Adipocyte (in vitro differentiated cells): ENCODE results near the gene ZNF260.
"Not testable (repeated sequence)": the region's sequence is repeated elsewhere in the genome, so short reads cannot be mapped to it uniquely, and the experiment has no call there.

Source experiments
- DNase-seq: peaks from one replicate; pipeline ENCODE4 v3.0.0-alpha.2; 2015; ENCODE audit warnings: low read depth
- H3K27me3 ChIP-seq: replicated peaks from 2 replicates; pipeline ENCODE4 v1.7.0; 2013; ENCODE audit warnings: mild to moderate bottlenecking, low read length, moderate library complexity; ENCODE audit not compliant: control insufficient read depth, insufficient read depth
- H3K36me3 ChIP-seq: 2 replicates; pipeline ENCODE4 v1.7.0; 2013; ENCODE audit warnings: low read length, mild to moderate bottlenecking, moderate library complexity; ENCODE audit not compliant: control insufficient read depth, insufficient read depth, severe bottlenecking
- H3K4me1 ChIP-seq: 2 replicates; pipeline ENCODE4 v1.7.0; 2013; ENCODE audit warnings: mild to moderate bottlenecking, low read length, moderate library complexity; ENCODE audit not compliant: control insufficient read depth, insufficient read depth
- H3K4me3 ChIP-seq: 2 replicates; pipeline ENCODE4 v1.7.0; 2013; ENCODE audit warnings: mild to moderate bottlenecking, low read length, moderate library complexity
- H3K9ac ChIP-seq: 2 replicates; pipeline ENCODE4 v1.7.0; 2013; ENCODE audit warnings: mild to moderate bottlenecking, low read length, moderate library complexity
- H3K9me3 ChIP-seq: 2 replicates; pipeline ENCODE4 v1.7.0; 2013; ENCODE audit warnings: mild to moderate bottlenecking, low read length, moderate library complexity; ENCODE audit not compliant: control insufficient read depth

ZNF260 gene

DNA sequence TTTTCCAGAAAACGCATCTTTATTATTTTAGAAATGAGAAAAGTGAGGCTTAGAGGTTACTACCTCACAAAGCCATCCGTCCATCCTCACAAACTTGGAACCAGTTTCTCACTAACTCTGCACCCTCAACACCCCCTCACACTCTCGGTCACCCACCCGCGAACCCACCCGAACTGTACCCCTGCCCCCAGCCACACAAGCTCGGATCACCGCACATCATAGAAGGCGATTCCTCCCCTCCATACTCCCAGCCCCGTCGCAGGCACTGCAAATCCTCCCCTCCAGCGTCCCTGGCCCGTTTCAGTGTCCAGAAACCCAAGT lies 238 bp downstream of the ZNF260 start:
- Histone ChIP-seq H3K4me3 (peak overlapping the region; percentile 99), H3K9ac (peak overlapping the region; percentile 97), H3K4me1 (peaks cover 14% of the 10 kb centered on the region), H3K9me3 (peaks cover 20% of the 10 kb centered on the region), H3K36me3 (peaks cover 22% of the 10 kb centered on the region), H3K27me3 (no peaks in the 10 kb centered on the region)
- DNase-seq, result no peak

DNA sequence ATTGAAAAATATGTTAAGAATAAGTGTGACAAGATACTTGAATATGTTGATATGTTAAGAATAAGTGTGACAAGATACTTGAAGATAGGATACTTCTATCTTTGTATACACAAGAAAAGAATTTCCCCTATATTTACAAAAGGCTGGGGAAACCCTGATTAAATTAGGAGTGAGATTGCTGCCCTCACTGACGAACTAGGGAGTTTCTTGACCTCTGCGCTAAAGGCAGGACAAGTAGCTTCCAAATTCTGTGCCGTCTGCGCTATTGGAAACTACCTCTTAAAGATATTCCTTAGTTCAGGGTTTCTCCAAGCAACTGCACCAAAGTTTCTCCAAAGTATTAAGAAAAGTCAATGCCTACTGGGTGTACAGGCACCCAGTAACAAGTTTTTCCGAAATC lies 730 bp downstream of the ZNF260 start:
- Histone ChIP-seq H3K27me3 (no peaks in the 10 kb centered on the region), H3K4me1 (peaks cover 14% of the 10 kb centered on the region), H3K9me3 (peaks cover 21% of the 10 kb centered on the region), H3K36me3 (peaks cover 23% of the 10 kb centered on the region), H3K4me3 (peak overlapping the region; percentile 99), H3K9ac (peak overlapping the region; percentile 97)
- DNase-seq, result peak; percentile 41

DNA sequence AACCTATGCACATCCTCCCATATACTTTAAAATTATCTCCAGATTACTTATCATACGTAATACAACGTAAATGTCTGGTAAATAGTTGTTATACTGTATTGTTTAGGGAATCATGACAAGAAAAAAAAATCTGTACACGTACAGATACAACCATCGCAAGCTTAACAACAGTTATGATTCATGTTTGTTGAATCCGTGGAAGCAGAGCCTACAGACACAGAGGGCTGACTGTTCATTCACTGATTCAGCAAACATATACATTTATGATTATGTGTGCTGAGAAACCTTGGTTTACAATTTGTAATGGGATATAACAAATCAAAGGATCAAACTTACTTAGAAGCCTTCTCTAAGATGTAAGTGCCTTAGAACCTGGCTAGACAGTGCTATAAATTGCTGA lies 1.5 kb downstream of the ZNF260 start:
- no peak for DNase-seq
- Histone ChIP-seq H3K4me1 (peaks cover 14% of the 10 kb centered on the region), H3K36me3 (peaks cover 30% of the 10 kb centered on the region), H3K4me3 (peak overlapping the region; percentile 99), H3K27me3 (no peaks in the 10 kb centered on the region), H3K9me3 (peaks cover 26% of the 10 kb centered on the region), H3K9ac (no peak overlapping the region)

DNA sequence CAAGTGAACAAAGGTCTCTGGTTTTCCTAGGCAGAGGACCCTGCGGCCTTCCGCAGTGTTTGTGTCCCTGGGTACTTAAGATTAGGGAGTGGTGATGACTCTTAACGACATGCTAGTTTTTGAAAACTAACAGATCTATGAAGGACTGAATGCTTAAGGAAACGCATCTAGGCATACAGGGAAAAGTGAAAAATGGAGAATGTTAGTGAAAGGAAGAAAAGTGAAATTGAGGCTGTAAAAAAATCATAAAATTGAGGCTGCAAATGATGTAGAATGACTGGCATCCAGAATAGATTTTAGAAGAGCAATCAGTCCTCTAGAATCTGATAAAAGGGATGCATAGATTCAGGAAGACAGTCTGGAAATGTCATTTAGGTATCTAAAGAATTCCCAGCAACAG lies 3.5 kb downstream of the ZNF260 start:
- DNase-seq, result no peak
- Histone ChIP-seq H3K9me3 (peaks cover 39% of the 10 kb centered on the region), H3K9ac (no peak overlapping the region), H3K27me3 (no peaks in the 10 kb centered on the region), H3K4me3 (no peak overlapping the region), H3K4me1 (peaks cover 14% of the 10 kb centered on the region), H3K36me3 (peaks cover 37% of the 10 kb centered on the region)

DNA sequence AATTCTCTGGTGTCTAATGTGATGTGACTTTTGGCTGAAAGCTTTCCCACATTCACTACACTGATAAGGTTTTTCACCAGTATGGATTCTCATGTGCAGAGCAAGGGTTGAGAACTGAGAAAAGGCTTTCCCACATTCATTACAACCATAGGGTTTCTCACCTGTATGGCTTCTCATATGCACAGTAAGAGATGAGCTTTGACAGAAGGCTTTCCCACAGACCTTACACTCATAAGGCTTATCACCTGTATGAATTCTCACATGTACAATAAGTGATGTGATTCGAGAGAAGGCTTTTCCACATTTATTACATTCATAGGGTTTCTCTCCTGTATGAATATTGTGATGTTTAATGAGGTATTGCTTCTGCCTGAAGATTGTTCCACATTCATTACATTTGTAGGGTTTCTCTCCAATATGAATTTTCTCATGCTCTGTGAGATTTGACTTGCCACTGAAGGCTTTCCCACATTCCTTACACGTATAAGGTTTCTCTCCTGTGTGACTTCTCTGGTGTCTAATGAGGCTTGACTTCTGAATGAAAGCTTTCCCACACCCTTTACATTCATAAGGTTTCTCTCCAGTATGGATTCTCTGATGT lies 14.0 kb downstream of the ZNF260 start:
- Histone ChIP-seq H3K27me3 (no peaks in the 10 kb centered on the region), H3K4me3 (peak overlapping the region; percentile 69), H3K36me3 (peaks cover 80% of the 10 kb centered on the region)

DNA sequence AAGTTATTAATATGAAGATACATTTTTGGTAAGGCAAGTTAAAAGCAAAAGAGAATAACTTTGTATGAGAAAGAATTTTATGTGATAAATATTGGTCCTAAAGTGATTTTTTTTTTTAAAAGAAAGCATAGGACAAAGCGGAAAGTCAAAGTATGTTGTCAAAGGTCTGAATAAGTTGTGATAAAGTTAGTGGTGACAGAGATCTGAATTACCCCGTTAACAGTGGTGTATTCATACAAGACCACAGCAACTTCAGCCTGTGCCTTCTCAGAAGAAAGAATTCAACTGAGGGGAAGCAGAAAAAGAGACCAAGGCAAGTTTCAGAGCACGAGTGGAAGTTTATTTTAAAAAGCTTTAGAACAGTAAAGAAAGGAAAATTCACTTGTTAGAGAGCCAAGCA lies 19.7 kb downstream of the ZNF260 start:
- no peak for DNase-seq
- no peaks in the 10 kb centered on the region for H3K4me1 ChIP-seq
- no peak overlapping the region for H3K9ac ChIP-seq
- H3K9me3 ChIP-seq, result peaks cover 58% of the 10 kb centered on the region
- H3K4me3 ChIP-seq, result peak overlapping the region; percentile 47
- peaks cover 22% of the 10 kb centered on the region for H3K36me3 ChIP-seq
- H3K27me3 ChIP-seq, result no peaks in the 10 kb centered on the region

More for the DNA sequence above, 14.0 kb downstream of the ZNF260 start:
- Histone ChIP-seq H3K9ac (no peak overlapping the region), H3K9me3 (peaks cover 100% of the 10 kb centered on the region), H3K4me1 (no peaks in the 10 kb centered on the region)
- DNase-seq, result no peak

DNA sequence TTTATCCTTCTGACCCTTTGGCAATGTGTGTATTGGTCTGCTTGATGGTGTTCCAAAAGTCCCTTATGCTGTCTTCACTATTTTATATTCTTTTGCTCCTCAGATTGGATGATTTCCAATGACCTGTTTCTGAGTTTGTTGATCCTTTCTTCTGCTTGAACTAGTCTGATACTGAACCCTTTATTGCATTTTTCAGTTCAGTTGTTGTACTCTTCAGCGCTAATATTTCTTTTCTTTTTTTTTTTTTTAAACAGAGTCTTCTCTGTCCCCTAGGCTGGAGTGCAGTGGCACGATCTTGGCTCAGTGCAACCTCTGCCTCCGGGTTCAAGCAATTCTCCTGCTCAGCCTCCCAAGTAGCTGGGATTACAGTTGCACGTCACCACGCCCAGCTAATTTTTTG lies 26.1 kb downstream of the ZNF260 start:
- no peak for DNase-seq
- Histone ChIP-seq H3K9ac (no peak overlapping the region), H3K36me3 (no peaks in the 10 kb centered on the region), H3K4me3 (no peak overlapping the region), H3K27me3 (no peaks in the 10 kb centered on the region), H3K9me3 (peaks cover 29% of the 10 kb centered on the region), H3K4me1 (no peaks in the 10 kb centered on the region)

DNA sequence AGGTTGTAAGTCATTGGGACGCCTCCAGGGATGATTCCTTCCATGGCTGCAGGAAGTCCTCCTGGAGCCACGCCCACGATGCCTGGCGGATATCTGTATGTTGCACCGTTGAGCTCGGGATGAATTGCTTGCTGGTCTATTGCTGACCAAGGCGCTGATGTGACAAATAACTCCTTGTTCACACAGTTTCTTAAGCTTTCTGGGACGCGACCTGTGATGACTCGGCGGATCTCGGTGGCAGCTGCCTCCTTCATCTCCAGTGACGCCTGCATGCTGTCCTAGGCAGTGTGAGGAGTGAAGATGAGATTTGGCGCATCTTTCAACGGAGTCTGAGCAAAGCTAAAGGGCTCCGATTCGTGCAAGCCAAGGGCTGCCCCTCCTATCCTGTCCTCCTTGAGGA lies 31.1 kb downstream of the ZNF260 start:
- Histone ChIP-seq H3K4me1 (no peaks in the 10 kb centered on the region), H3K27me3 (no peaks in the 10 kb centered on the region), H3K4me3 (no peak overlapping the region), H3K9me3 (peaks cover 13% of the 10 kb centered on the region), H3K36me3 (no peaks in the 10 kb centered on the region), H3K9ac (no peak overlapping the region)
- DNase-seq, result no peak

DNA sequence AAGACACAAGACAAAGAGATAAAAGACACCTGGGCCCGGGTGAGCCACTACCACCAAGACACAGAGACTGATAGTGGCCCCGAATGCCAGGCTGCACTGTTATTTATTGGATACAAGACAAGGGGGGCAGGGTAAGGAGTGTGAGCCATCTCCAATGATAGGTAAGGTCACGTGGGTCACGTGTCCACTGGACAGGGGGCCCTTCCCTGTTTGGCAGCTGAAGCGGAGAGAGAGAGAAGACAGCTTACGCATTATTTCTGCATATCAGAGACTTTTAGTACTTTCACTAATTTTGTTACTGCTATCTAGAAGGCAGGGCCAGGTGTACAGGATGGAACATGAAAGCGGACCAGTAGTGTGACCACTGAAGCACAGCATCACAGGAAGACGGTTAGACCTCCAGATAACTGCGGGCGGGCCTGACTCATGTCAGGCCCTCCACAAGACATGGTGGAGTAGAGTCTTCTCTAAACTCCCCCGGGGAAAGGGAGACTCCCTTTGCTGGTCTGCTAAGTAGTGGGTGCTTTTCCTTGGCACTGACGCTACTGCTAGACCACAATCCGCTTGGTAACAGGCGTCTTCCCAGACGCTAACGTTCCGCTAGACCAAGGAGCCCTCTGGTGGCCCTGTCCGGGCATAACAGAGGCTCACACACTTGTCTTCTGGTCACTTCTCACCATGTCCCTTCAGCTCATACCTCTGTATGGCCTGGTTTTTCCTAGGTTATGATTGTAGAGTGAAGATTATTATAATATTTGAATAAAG lies 35.2 kb downstream of the ZNF260 start:
- H3K9ac ChIP-seq, H3K9me3 ChIP-seq, H3K4me3 ChIP-seq, H3K36me3 ChIP-seq, H3K27me3 ChIP-seq: not testable (repeated sequence)
- H3K4me1 ChIP-seq, result peaks cover 14% of the 10 kb centered on the region
- DNase-seq, result peak; percentile 77

DNA sequence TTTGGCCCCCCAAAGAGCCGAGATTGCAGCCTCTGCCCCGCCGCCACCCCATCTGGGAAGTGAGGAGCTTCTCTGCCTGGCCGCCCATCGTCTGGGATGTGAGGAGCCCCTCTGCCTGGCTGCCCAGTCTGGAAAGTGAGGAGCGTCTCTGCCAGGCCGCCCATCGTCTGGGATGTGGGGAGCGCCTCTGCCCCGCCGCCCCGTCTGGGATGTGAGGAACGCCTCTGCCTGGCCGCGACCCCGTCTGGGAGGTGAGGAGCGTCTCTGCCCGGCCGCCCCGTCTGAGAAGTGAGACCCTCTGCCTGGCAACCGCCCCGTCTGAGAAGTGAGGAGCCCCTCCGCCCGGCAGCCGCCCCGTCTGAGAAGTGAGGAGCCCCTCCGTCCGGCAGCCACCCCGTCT lies 37.2 kb downstream of the ZNF260 start:
- H3K4me3 ChIP-seq, H3K27me3 ChIP-seq, H3K36me3 ChIP-seq, H3K9ac ChIP-seq, DNase-seq, H3K9me3 ChIP-seq: not testable (repeated sequence)
- peaks cover 14% of the 10 kb centered on the region for H3K4me1 ChIP-seq

DNA sequence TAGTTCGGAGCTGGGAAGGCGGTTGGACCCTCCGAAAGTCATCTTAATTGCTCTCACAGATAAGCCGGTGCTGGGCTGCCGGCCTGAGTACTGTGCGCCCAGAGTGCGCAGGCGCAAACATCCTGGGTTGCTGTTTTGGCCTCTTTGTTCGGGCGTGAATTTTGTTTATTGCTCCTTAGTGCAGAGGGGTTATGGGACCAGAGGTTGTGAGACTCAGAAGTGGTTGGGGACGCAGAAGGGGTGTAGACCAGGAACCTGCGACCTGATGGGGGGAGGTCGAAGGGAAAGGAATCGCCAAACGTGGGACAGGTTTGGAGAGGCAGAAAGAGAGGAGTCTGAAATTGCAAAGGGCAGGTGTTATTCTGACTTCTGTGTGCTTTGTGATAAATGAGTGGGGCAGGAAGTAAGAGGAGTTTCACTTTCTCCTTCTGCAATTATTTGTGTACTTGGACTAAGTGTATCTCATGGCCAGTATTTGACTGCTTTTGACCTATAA lies 38.1 kb downstream of the ZNF260 start:
- Histone ChIP-seq H3K27me3 (no peaks in the 10 kb centered on the region), H3K4me3 (peak overlapping the region; percentile 94), H3K9ac (peak overlapping the region; percentile 99), H3K36me3 (no peaks in the 10 kb centered on the region), H3K9me3 (no peaks in the 10 kb centered on the region), H3K4me1 (peaks cover 14% of the 10 kb centered on the region)
- DNase-seq, result no peak
